ENCODE data around the gene FREY1.

Gene FREY1

GRCh38 chr11:45918331-45918941 lies 11.4 kb upstream of the FREY1 start:
- no peak for TF ChIP-seq CTCF (conservative IDR thresholded peaks at IDR 0.05)
- H3K27ac ChIP-seq, result peak overlapping the region; percentile 99

- TF ChIP-seq CTCF (conservative IDR thresholded peaks at IDR 0.05), result no peak
- peak within 1 kb of the TSS; percentile 99 for H3K27ac ChIP-seq
Measured at GRCh38 chr11:45917623-45918330, 10.7 kb upstream of the FREY1 start, which contains the start of gene PEX16. Gene PEX16, minus strand, starts transcription at chr11:45917877. Its CDS starts 66 bp downstream, at chr11:45917811.

GRCh38 chr11:45917286-45917622 lies 10.2 kb upstream of the FREY1 start:
- H3K27ac ChIP-seq, result peak overlapping the region; percentile 99
- TF ChIP-seq CTCF (conservative IDR thresholded peaks at IDR 0.05), result no peak

- TF ChIP-seq CTCF (conservative IDR thresholded peaks at IDR 0.05), result no peak
Measured at GRCh38 chr11:45915446-45915845, 8.4 kb upstream of the FREY1 start.

GRCh38 chr11:45913942-45914635 lies 7.0 kb upstream of the FREY1 start:
- no peak for TF ChIP-seq CTCF (conservative IDR thresholded peaks at IDR 0.05)
- H3K27ac ChIP-seq, result no peak overlapping the region

More at GRCh38 chr11:45915446-45915845, 8.4 kb upstream of the FREY1 start:
- H3K27ac ChIP-seq, result no peak overlapping the region

GRCh38 chr11:45913514-45913913 lies 6.4 kb upstream of the FREY1 start:
- no peak overlapping the region for H3K27ac ChIP-seq
- TF ChIP-seq CTCF (conservative IDR thresholded peaks at IDR 0.05), result no peak

GRCh38 chr11:45910623-45911022 lies 3.6 kb upstream of the FREY1 start:
- H3K27ac ChIP-seq, result no peak overlapping the region
- no peak for TF ChIP-seq CTCF (conservative IDR thresholded peaks at IDR 0.05)
